H9 (cell line): ENCODE results near the gene UBA5. TPM values are rescaled to one million over a fixed set of nuclear protein-coding genes. Genes with fewer than 3 reads are reported as not detected.

Experiments used
- DNase-seq: peaks from one replicate; pipeline ENCODE4 v3.0.0-alpha.2; 2017
- H2AFZ ChIP-seq: one replicate; pipeline ENCODE4 v1.6.1; 2013; ENCODE audit warnings: mild to moderate bottlenecking, low read length, control low read depth, moderate library complexity
- H2AK5ac ChIP-seq: 2 replicates; pipeline ENCODE4 v1.6.1; 2013; ENCODE audit warnings: low read length, control low read depth, mixed read lengths; ENCODE audit not compliant: insufficient read length
- H2BK120ac ChIP-seq: one replicate; pipeline ENCODE4 v1.6.1; 2013; ENCODE audit warnings: low read depth, mild to moderate bottlenecking, low read length, control low read depth, inconsistent platforms; ENCODE audit not compliant: poor library complexity, severe bottlenecking
- H2BK12ac ChIP-seq: 2 replicates; pipeline ENCODE4 v1.6.1; 2013; ENCODE audit warnings: low read length, control low read depth, mixed read lengths, low read depth; ENCODE audit not compliant: insufficient read length
- H2BK15ac ChIP-seq: 2 replicates; pipeline ENCODE4 v1.6.1; 2013; ENCODE audit warnings: low read depth, low read length, control low read depth
- H2BK20ac ChIP-seq: one replicate; pipeline ENCODE4 v1.6.1; 2013; ENCODE audit warnings: low read depth, mild to moderate bottlenecking, low read length, control low read depth, inconsistent platforms; ENCODE audit not compliant: poor library complexity, severe bottlenecking
- H2BK5ac ChIP-seq: 2 replicates; pipeline ENCODE4 v1.6.1; 2013; ENCODE audit warnings: low read length, control low read depth, mixed read lengths; ENCODE audit not compliant: insufficient read length
- H3K14ac ChIP-seq: 2 replicates; pipeline ENCODE4 v1.6.1; 2013; ENCODE audit warnings: low read length, control low read depth; ENCODE audit not compliant: insufficient read depth
- H3K18ac ChIP-seq: 2 replicates; pipeline ENCODE4 v1.6.1; 2013; ENCODE audit warnings: low read depth, mild to moderate bottlenecking, mixed read lengths, low read length, control low read depth; ENCODE audit not compliant: insufficient read length
- H3K23ac ChIP-seq: 2 replicates; pipeline ENCODE4 v1.6.1; 2013; ENCODE audit warnings: low read length, control low read depth, mixed read lengths, low read depth; ENCODE audit not compliant: insufficient read length
- H3K23me2 ChIP-seq: 2 replicates; pipeline ENCODE4 v1.6.1; 2013; ENCODE audit warnings: low read depth, mild to moderate bottlenecking, mixed read lengths, low read length, control low read depth; ENCODE audit not compliant: insufficient read length, poor library complexity, severe bottlenecking
- H3K27ac ChIP-seq: 2 replicates; pipeline ENCODE4 v1.5.1; 2013; ENCODE audit warnings: low read length, control low read depth, mixed read lengths, low read depth; ENCODE audit not compliant: insufficient read length
- H3K27me3 ChIP-seq: 2 replicates; pipeline ENCODE4 v1.6.1; 2013; ENCODE audit warnings: low read length, control low read depth, inconsistent platforms; ENCODE audit not compliant: insufficient read depth
- H3K4ac ChIP-seq: 2 replicates; pipeline ENCODE4 v1.6.1; 2013; ENCODE audit warnings: low read depth, mild to moderate bottlenecking, control low read depth, inconsistent platforms, low read length, moderate library complexity
- H3K4me1 ChIP-seq: 2 replicates; pipeline ENCODE4 v1.6.1; 2013; ENCODE audit warnings: low read length, control low read depth, inconsistent platforms; ENCODE audit not compliant: insufficient read depth
- H3K4me2 ChIP-seq: 2 replicates; pipeline ENCODE4 v1.6.1; 2013; ENCODE audit warnings: low read length, control low read depth, mixed read lengths; ENCODE audit not compliant: insufficient read length, insufficient read depth
- H3K56ac ChIP-seq: 2 replicates; pipeline ENCODE4 v1.6.1; 2013; ENCODE audit warnings: low read depth, mild to moderate bottlenecking, mixed read lengths, low read length, control low read depth; ENCODE audit not compliant: insufficient read length
- H3K79me1 ChIP-seq: 2 replicates; pipeline ENCODE4 v1.6.1; 2013; ENCODE audit warnings: low read depth, mild to moderate bottlenecking, moderate library complexity, low read length, control low read depth, inconsistent platforms; ENCODE audit not compliant: insufficient read depth, poor library complexity, severe bottlenecking
- H3K79me2 ChIP-seq: 2 replicates; pipeline ENCODE4 v1.6.1; 2013; ENCODE audit warnings: low read length, control low read depth, inconsistent platforms; ENCODE audit not compliant: insufficient read depth
- H3K9ac ChIP-seq: 2 replicates; pipeline ENCODE4 v1.6.1; 2013; ENCODE audit warnings: low read length, control low read depth, mixed read lengths; ENCODE audit not compliant: insufficient read length; ENCODE audit errors: extremely low read depth
- H3K9me3 ChIP-seq: one replicate; pipeline ENCODE4 v1.6.1; 2013; ENCODE audit warnings: low read depth, low read length, inconsistent platforms; ENCODE audit not compliant: control insufficient read depth
- H3T11ph ChIP-seq: one replicate; pipeline ENCODE4 v1.6.1; 2013; ENCODE audit warnings: mild to moderate bottlenecking, low read length, control low read depth, inconsistent platforms
- H4K20me1 ChIP-seq: one replicate; pipeline ENCODE4 v1.6.1; 2013; ENCODE audit not compliant: control insufficient read depth, insufficient read length, insufficient read depth
- H4K5ac ChIP-seq: 2 replicates; pipeline ENCODE4 v1.6.1; 2013; ENCODE audit warnings: low read depth, mild to moderate bottlenecking, mixed read lengths, low read length, control low read depth; ENCODE audit not compliant: insufficient read length
- H4K8ac ChIP-seq: replicated peaks from 2 replicates; pipeline ENCODE4 v1.6.1; 2013; ENCODE audit warnings: low read length, control low read depth, mixed read lengths, low read depth; ENCODE audit not compliant: insufficient read length
- H4K91ac ChIP-seq: 2 replicates; pipeline ENCODE4 v1.6.1; 2013; ENCODE audit warnings: low read depth, mild to moderate bottlenecking, moderate library complexity, mixed read lengths, low read length, control low read depth; ENCODE audit not compliant: insufficient read length
- H3K27ac Mint-ChIP-seq, 3 experiments: 2 replicates in 2 of 3; 3 replicates in 1 of 3; pipeline ENCODE4 v1.8.0; 2020 to 2021; ENCODE audit warnings: mixed read lengths in 3 of 3, mild to moderate bottlenecking in 1 of 3, moderate library complexity in 1 of 3
- H3K27me3 Mint-ChIP-seq: 2 replicates; pipeline ENCODE4 v1.8.0; 2021; ENCODE audit warnings: low read depth, mild to moderate bottlenecking, moderate library complexity, mixed read lengths
- H3K36me3 Mint-ChIP-seq, 3 experiments: 2 replicates in 2 of 3; 3 replicates in 1 of 3; pipeline ENCODE4 v1.8.0; 2020 to 2021; ENCODE audit warnings: low read depth in 3 of 3, mixed read lengths in 3 of 3; ENCODE audit not compliant: insufficient read depth in 1 of 3
- H3K4me1 Mint-ChIP-seq, 2 experiments: 2 replicates each; pipeline ENCODE4 v1.8.0; 2020; ENCODE audit warnings: mixed read lengths in 2 of 2
- H3K4me3 Mint-ChIP-seq, 2 experiments: 2 replicates in 1 of 2; 3 replicates in 1 of 2; pipeline ENCODE4 v1.8.0; 2020 to 2021; ENCODE audit warnings: mild to moderate bottlenecking in 2 of 2, mixed read lengths in 2 of 2, moderate library complexity in 1 of 2
- H3K9me3 Mint-ChIP-seq, 2 experiments: 2 replicates in 1 of 2; 3 replicates in 1 of 2; pipeline ENCODE4 v1.8.0; 2020; ENCODE audit warnings: mild to moderate bottlenecking in 2 of 2, mixed read lengths in 2 of 2, moderate library complexity in 1 of 2
- CTCF ChIP-seq: fragments of 200-600 bp; sonication (generic); conservative IDR thresholded peaks from 3 replicates; pipeline ENCODE4 v1.8.0; 2021; ENCODE audit warnings: antibody characterized with exemption, mild to moderate bottlenecking
- WGBS: extraction: QIAGEN DNeasy Blood & Tissue Kit; methylation state at CpG from one replicate; pipeline ENCODE4 v1.1.7; 2013; ENCODE audit warnings: missing lambda C conversion rate, low lambda C conversion rate, mixed read lengths; ENCODE audit not compliant: insufficient read length; ENCODE audit errors: extremely low coverage; 5-methylcytosine and 5-hydroxymethylcytosine counted together
- total RNA-seq: library from RNA; stranded (reverse); gene quantifications from 2 replicates; pipeline ENCODE4 v1.2.1, GENCODE V29; 2021

Gene UBA5
- total RNA-seq, 1 experiment from 2014 or later = 37.7 TPM

GRCh38 chr3:132630612-132631011 lies 29.5 kb upstream of the UBA5 start:
- peaks cover 14 to 15% of the 10 kb centered on the region in 2 experiments for H3K4me1 Mint-ChIP-seq
- H3K4me1 ChIP-seq = no peaks in the 10 kb centered on the region; the same call in 1 of the 2 replicates
- H3K27me3 ChIP-seq = no peaks in the 10 kb centered on the region
- no CpG with 5 or more reads among the region's 7 CpGs for WGBS
- no peak overlapping the region for H3K27ac ChIP-seq
- no peak overlapping the region for H3K27ac Mint-ChIP-seq
- H3K56ac ChIP-seq = no peak overlapping the region
- no peak overlapping the region for H2AFZ ChIP-seq
- no peaks in the 10 kb centered on the region for H3K9me3 Mint-ChIP-seq
- no peak overlapping the region for H2BK20ac ChIP-seq
- H3K14ac ChIP-seq = no peak overlapping the region
- H3K18ac ChIP-seq = no peak overlapping the region
- H3K4me2 ChIP-seq = no peak overlapping the region
- H3K23ac ChIP-seq = no peak overlapping the region
- no peaks in the 10 kb centered on the region for H3K79me2 ChIP-seq
- peaks cover 0 to 21% (median 21%) of the 10 kb centered on the region in 3 experiments; a peak in 4 of 7 replicates for H3K36me3 Mint-ChIP-seq
- no peak overlapping the region for H3K4me3 Mint-ChIP-seq
- no peak overlapping the region for H2BK120ac ChIP-seq
- no peak overlapping the region for H2AK5ac ChIP-seq
- no peak overlapping the region for H2BK15ac ChIP-seq
- H3K4ac ChIP-seq = no peak overlapping the region
- H3T11ph ChIP-seq = no peak overlapping the region
- H4K8ac ChIP-seq = no peak overlapping the region
- no peak overlapping the region for H4K5ac ChIP-seq
- no peaks in the 10 kb centered on the region for H3K23me2 ChIP-seq
- H4K20me1 ChIP-seq = no peaks in the 10 kb centered on the region
- H2BK5ac ChIP-seq = no peak overlapping the region
- no peak overlapping the region for H4K91ac ChIP-seq
- TF ChIP-seq CTCF = no peak
- H3K9ac ChIP-seq = no peak overlapping the region
- no peaks in the 10 kb centered on the region for H3K79me1 ChIP-seq
- no peak overlapping the region for H2BK12ac ChIP-seq
- H3K9me3 ChIP-seq = no peaks in the 10 kb centered on the region
- no peak for DNase-seq
- H3K27me3 Mint-ChIP-seq = no peaks in the 10 kb centered on the region
